B cell (primary cell): Measurements from ENCODE around the gene PEPD. TPM values are rescaled to one million over a fixed set of nuclear protein-coding genes. Genes with fewer than 3 reads are reported as not detected.

Experiments
- ATAC-seq: fragments of 200-7000 bp; cut with Tn5 transposase; one replicate; pipeline ENCODE4 v1.10.0; 2021; ENCODE audit warnings: low read depth, mild to moderate bottlenecking, moderate number of reproducible peaks, moderate library complexity
- CTCF ChIA-PET: fragments of 350-600 bp; sonication (Branson Sonifier 250); formaldehyde crosslinking; loops from one replicate; lab custom pipeline; 2021; ENCODE audit warnings: antibody characterized with exemption, inconsistent platforms; lab: Charles Lee
- POLR2A ChIA-PET: fragments of 350-600 bp; sonication (Branson Sonifier 250); formaldehyde crosslinking; loops from one replicate; lab custom pipeline; 2021; ENCODE audit warnings: antibody characterized with exemption; lab: Charles Lee
- DNase-seq: peaks from one replicate; pipeline ENCODE4 v3.0.0; 2013
- H2AFZ ChIP-seq: 2 replicates; pipeline ENCODE4 v1.6.1; 2012; ENCODE audit warnings: mild to moderate bottlenecking, low read depth, low read length; ENCODE audit not compliant: insufficient read depth, poor library complexity, severe bottlenecking
- H3K27ac ChIP-seq, 2 donors: 1 replicate in 1 of 2; 2 replicates in 1 of 2; pipeline ENCODE4 v1.5.1; 2012 to 2013; ENCODE audit warnings: low read length in 2 of 2, mild to moderate bottlenecking in 2 of 2, moderate library complexity in 1 of 2
- H3K27me3 ChIP-seq, 4 experiments: fragments of 200-600 bp in 1 of 4; sonication (generic) in 1 of 4; replicated peaks in 1 of 4; 1 replicate in 2 of 4; 2 replicates in 2 of 4; pipeline versions ENCODE4 v1.6.1 to v1.7.0; 2013 to 2016; ENCODE audit warnings: low read length in 3 of 4, mild to moderate bottlenecking in 2 of 4, mixed read lengths in 1 of 4, moderate library complexity in 1 of 4; ENCODE audit not compliant: insufficient read depth in 4 of 4, control insufficient read depth in 3 of 4; ENCODE audit errors: control extremely low read depth in 1 of 4
- H3K36me3 ChIP-seq, 2 experiments: replicated peaks in 1 of 2; 1 replicate in 1 of 2; 2 replicates in 1 of 2; pipeline versions ENCODE4 v1.6.1 to v1.7.1; 2013; ENCODE audit warnings: low read length in 1 of 2; ENCODE audit not compliant: insufficient read depth in 2 of 2, control insufficient read depth in 1 of 2; ENCODE audit errors: control extremely low read depth in 1 of 2, extremely low read depth in 1 of 2
- H3K4me1 ChIP-seq, 2 donors: fragments of 200-600 bp in 1 of 2; sonication (generic) in 1 of 2; 1 replicate in 1 of 2; 2 replicates in 1 of 2; pipeline versions ENCODE4 v1.5.1 to v1.6.1; 2013 to 2017; ENCODE audit warnings: low read length in 2 of 2; ENCODE audit not compliant: control insufficient read depth in 2 of 2, insufficient read depth in 2 of 2
- H3K4me2 ChIP-seq: replicated peaks from 2 replicates; pipeline ENCODE3; 2012; ENCODE audit warnings: mild to moderate bottlenecking, low read depth, low read length; ENCODE audit not compliant: poor library complexity, severe bottlenecking
- H3K4me3 ChIP-seq, 5 experiments: fragments of 200-600 bp in 1 of 5; sonication (generic) in 1 of 5; 1 replicate in 3 of 5; 2 replicates in 2 of 5; pipeline versions ENCODE4 v1.5.1 to v1.7.0; 2011 to 2016; ENCODE audit warnings: low read length in 4 of 5, mild to moderate bottlenecking in 4 of 5, low read depth in 2 of 5, control low read depth in 1 of 5, moderate library complexity in 1 of 5; ENCODE audit not compliant: insufficient read depth in 1 of 5; ENCODE audit errors: control extremely low read depth in 1 of 5, extremely low read depth in 1 of 5
- H3K79me2 ChIP-seq: fragments of 200-600 bp; sonication (generic); one replicate; pipeline ENCODE4 v1.6.0; 2016; ENCODE audit warnings: low read length; ENCODE audit not compliant: control insufficient read depth, insufficient read depth
- H3K9ac ChIP-seq: fragments of 200-600 bp; sonication (generic); 2 replicates; pipeline ENCODE4 v1.6.1; 2017; ENCODE audit warnings: mild to moderate bottlenecking, low read length, moderate library complexity
- H3K9me3 ChIP-seq, 3 donors: one replicate each; pipeline versions ENCODE4 v1.6.1 to v1.7.1; 2013; ENCODE audit warnings: low read length in 2 of 3; ENCODE audit not compliant: control insufficient read depth in 2 of 3, insufficient read depth in 1 of 3; ENCODE audit errors: control extremely low read depth in 1 of 3
- H4K20me1 ChIP-seq: 2 replicates; pipeline ENCODE4 v1.6.0; 2012; ENCODE audit warnings: mild to moderate bottlenecking, low read length; ENCODE audit not compliant: insufficient read depth, control insufficient read depth, poor library complexity, severe bottlenecking
- H3K27ac Mint-ChIP-seq: one replicate; pipeline ENCODE4 v1.8.0; 2021; ENCODE audit warnings: mixed read lengths
- H3K27me3 Mint-ChIP-seq: one replicate; pipeline ENCODE4 v1.8.0; 2021; ENCODE audit warnings: mixed read lengths
- H3K4me1 Mint-ChIP-seq: one replicate; pipeline ENCODE4 v1.8.0; 2021; ENCODE audit warnings: mixed read lengths
- H3K4me3 Mint-ChIP-seq: one replicate; pipeline ENCODE4 v1.8.0; 2021; ENCODE audit warnings: mixed read lengths
- H3K9me3 Mint-ChIP-seq: one replicate; pipeline ENCODE4 v1.8.0; 2022; ENCODE audit warnings: mixed read lengths; ENCODE audit not compliant: insufficient read depth
- CTCF ChIP-seq: fragments of 200-600 bp; IDR thresholded peaks from one replicate; pipeline ENCODE4 v1.8.0; 2022; ENCODE audit warnings: antibody characterized with exemption, mild to moderate bottlenecking
- EZH2 ChIP-seq: IDR thresholded peaks from 2 replicates; pipeline ENCODE4 v1.6.1; 2012; ENCODE audit warnings: borderline replicate concordance, low read depth, mild to moderate bottlenecking, moderate library complexity, low read length; ENCODE audit not compliant: insufficient read depth, poor library complexity, severe bottlenecking
- WGBS: methylation state at CpG from one replicate; pipeline ENCODE4 v1.1.5; 2013; ENCODE audit warnings: missing lambda C conversion rate; ENCODE audit not compliant: insufficient coverage; 5-methylcytosine and 5-hydroxymethylcytosine counted together
- intact Hi-C: fragments of 100-400 bp; cut with micrococcal nuclease; formaldehyde crosslinking; loops from one replicate; pipeline ENCODE4 v1.10.0; 2022
- polyA plus RNA-seq: library from polyadenylated mRNA; depleted of rRNA; stranded (reverse); fragments of >200 nt; gene quantifications from 2 replicates; pipeline ENCODE4 v1.2.3, GENCODE V29; 2012
- total RNA-seq, 2 donors: library from RNA; stranded (reverse); fragments of 120-200 nt in 1 of 2; gene quantifications; 1 replicate in 1 of 2; 2 replicates in 1 of 2; pipeline versions ENCODE4 v1.2.3 to v1.2.4, GENCODE V29; 2013 to 2022

PEPD gene
- total and polyA plus RNA-seq, 2 donors (not counting 1 experiment from before 2014, with no cell fraction given), result 36.4 to 42.7 TPM

DNA sequence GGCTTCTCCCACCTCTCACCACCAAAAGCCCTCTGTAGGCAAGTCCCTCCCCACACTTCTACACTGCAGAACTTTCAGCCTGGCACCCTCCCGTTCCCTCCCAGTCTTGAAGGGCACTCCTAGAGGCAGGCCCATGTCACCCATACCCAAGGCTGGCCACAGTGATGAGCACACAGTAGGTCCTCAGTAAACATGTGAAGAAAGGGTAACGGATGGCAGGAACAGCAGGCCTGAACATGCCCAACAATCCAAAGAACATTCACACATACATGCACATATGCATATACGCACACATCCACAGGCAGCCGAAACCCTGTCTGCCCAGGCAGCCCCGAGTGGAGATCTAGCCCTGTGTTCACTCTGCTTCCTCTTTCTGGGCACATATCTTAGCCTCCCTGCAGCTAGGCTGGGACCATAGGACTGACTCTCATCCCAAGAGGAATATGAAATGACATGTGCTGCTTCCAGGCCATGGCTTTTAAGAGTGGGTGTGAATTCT lies 92.9 kb downstream of the PEPD start:
- intact Hi-C loops, result no loop called here
- Histone ChIP-seq H3K9me3 (no peaks in the 10 kb centered on the region), H3K9ac (no peak overlapping the region), H3K79me2 (no peaks in the 10 kb centered on the region), H3K27ac (no peak overlapping the region), H3K36me3 (no peaks in the 10 kb centered on the region), H2AFZ (no peak overlapping the region), H3K4me2 (no peak overlapping the region), H3K4me1 (no peaks in the 10 kb centered on the region), H3K4me3 (no peak overlapping the region), H3K27me3 (no peaks in the 10 kb centered on the region), H4K20me1 (no peaks in the 10 kb centered on the region)
- POLR2A ChIA-PET, result no interaction called here
- H3K9me3 Mint-ChIP-seq, result no peaks in the 10 kb centered on the region
- TF ChIP-seq EZH2 (no peak), CTCF (no peak)
- CTCF ChIA-PET, result no interaction called here
- no peaks in the 10 kb centered on the region for H3K27me3 Mint-ChIP-seq
- H3K27ac Mint-ChIP-seq, result no peak overlapping the region
- DNase-seq, result no peak
- 89% methylated on average over 4 of the region's 5 CpGs for WGBS
- no peak for ATAC-seq
- H3K4me3 Mint-ChIP-seq, result no peak overlapping the region
- H3K4me1 Mint-ChIP-seq, result peaks cover 2% of the 10 kb centered on the region

- Mint-ChIP-seq H3K4me3 (no peak overlapping the region), H3K27ac (no peak overlapping the region), H3K27me3 (no peaks in the 10 kb centered on the region), H3K4me1 (peaks cover 2% of the 10 kb centered on the region), H3K9me3 (no peaks in the 10 kb centered on the region)
- H3K79me2 ChIP-seq, result no peaks in the 10 kb centered on the region
- H3K36me3 ChIP-seq, result no peaks in the 10 kb centered on the region
- H3K27ac ChIP-seq, result no peak overlapping the region
- no peak overlapping the region for H3K4me2 ChIP-seq
- no peak for DNase-seq
- no peaks in the 10 kb centered on the region for H3K27me3 ChIP-seq
- no peaks in the 10 kb centered on the region for H4K20me1 ChIP-seq
- intact Hi-C loops, result no loop called here
- TF ChIP-seq EZH2 (no peak), CTCF (no peak)
- no peak overlapping the region for H2AFZ ChIP-seq
- no peaks in the 10 kb centered on the region for H3K9me3 ChIP-seq
- no peak overlapping the region for H3K4me3 ChIP-seq
- no peaks in the 10 kb centered on the region for H3K4me1 ChIP-seq
- ChIA-PET POLR2A (no interaction called here), CTCF (interaction anchor here (1.1 kb wide), 1 partner anchor 10 kb away, joined by 3 read pairs; no protein-coding TSS in a partner anchor)
- ATAC-seq, result no peak
- whole genome bisulfite sequencing, result 95% methylated on average over 20 of the region's 22 CpGs
- H3K9ac ChIP-seq, result no peak overlapping the region
These were observed 93.6 kb downstream of the PEPD start for GRCh38 chr19:33427801-33428626.
